ENCODE data around the gene KIF21A.
A peak's percentile ranks its signal among the peaks of the same experiment; 100 is the strongest.

Gene KIF21A

GRCh38 chr12:39448038-39448437 is 5.1 kb upstream of the KIF21A start:
- Histone ChIP-seq H4K20me1 (ENCODE audit: insufficient read depth, low read length) (no peaks in the 10 kb centered on the region), H3K4me1 (ENCODE audit: low read length) (peaks cover 6% of the 10 kb centered on the region; the same call in 1 of the 2 replicates), H3K27ac (ENCODE audit: low read length) (no peak overlapping the region), H3K9ac (ENCODE audit: low read length) (no peak overlapping the region), H3K4me3 (ENCODE audit: low read length) (no peak overlapping the region), H3K79me2 (ENCODE audit: low read length) (no peaks in the 10 kb centered on the region), H3K9me3 (ENCODE audit: insufficient read depth, low read length) (no peaks in the 10 kb centered on the region), H2AFZ (ENCODE audit: low read depth, low read length) (0 out of 2 replicates have a peak overlapping the region, but pooled peaks have one; percentile 34), H3K4me2 (ENCODE audit: low read length) (no peak overlapping the region), H3K36me3 (replicated peaks; ENCODE audit: low read depth, low read length) (no peaks in the 10 kb centered on the region), H3K27me3 (ENCODE audit: low read depth, low read length) (no peaks in the 10 kb centered on the region)
- TF ChIP-seq EZH2phosphoT487 (IDR thresholded peaks at IDR 0.05; ENCODE audit: low read depth) (no peak), CTCF (IDR thresholded peaks at IDR 0.05; ENCODE audit: low read depth, low read length) (no peak)

- peak overlapping the region; percentile 84 for H3K4me2 ChIP-seq (ENCODE audit: low read length)
Observed at GRCh38 chr12:39443929-39444209, 949 bp upstream of the KIF21A start.

DNA sequence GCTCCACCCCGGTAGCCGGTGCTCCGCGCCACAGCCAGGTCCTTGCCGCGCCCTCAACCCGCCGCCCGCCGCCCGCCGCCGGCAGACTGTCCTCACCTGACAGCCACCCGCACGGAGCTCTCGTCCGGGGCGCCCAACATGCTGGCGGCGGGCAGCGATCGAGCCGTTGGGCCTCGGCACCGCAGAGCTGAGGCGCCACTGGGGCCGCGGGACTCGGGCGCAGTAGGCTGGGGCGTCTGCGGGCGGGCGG is 164 bp downstream of the KIF21A start:
- Histone ChIP-seq H3K4me2 (ENCODE audit: low read length) (peak overlapping the region; percentile 84), H3K4me3 (ENCODE audit: low read length) (peak overlapping the region; percentile 88), H4K20me1 (ENCODE audit: insufficient read depth, low read length) (no peaks in the 10 kb centered on the region), H3K36me3 (replicated peaks; ENCODE audit: low read depth, low read length) (no peaks in the 10 kb centered on the region), H3K79me2 (ENCODE audit: low read length) (peaks cover 40% of the 10 kb centered on the region), H3K27me3 (ENCODE audit: low read depth, low read length) (no peaks in the 10 kb centered on the region), H3K27ac (ENCODE audit: low read length) (peak overlapping the region; percentile 65), H2AFZ (ENCODE audit: low read depth, low read length) (peak overlapping the region; percentile 88), H3K9ac (ENCODE audit: low read length) (peak overlapping the region; percentile 82), H3K4me1 (ENCODE audit: low read length) (peaks cover 28% of the 10 kb centered on the region), H3K9me3 (ENCODE audit: insufficient read depth, low read length) (no peaks in the 10 kb centered on the region)
- TF ChIP-seq EZH2phosphoT487 (IDR thresholded peaks at IDR 0.05; ENCODE audit: low read depth) (no peak), CTCF (IDR thresholded peaks at IDR 0.05; ENCODE audit: low read depth, low read length) (no peak)

More at GRCh38 chr12:39443929-39444209, 949 bp upstream of the KIF21A start:
- Histone ChIP-seq H3K4me1 (ENCODE audit: low read length) (peaks cover 26% of the 10 kb centered on the region), H3K27me3 (ENCODE audit: low read depth, low read length) (no peaks in the 10 kb centered on the region), H3K9ac (ENCODE audit: low read length) (peak overlapping the region; percentile 82), H4K20me1 (ENCODE audit: insufficient read depth, low read length) (no peaks in the 10 kb centered on the region), H3K4me3 (ENCODE audit: low read length) (peak overlapping the region; percentile 88), H3K27ac (ENCODE audit: low read length) (no peak overlapping the region), H3K79me2 (ENCODE audit: low read length) (peaks cover 32% of the 10 kb centered on the region), H3K9me3 (ENCODE audit: insufficient read depth, low read length) (no peaks in the 10 kb centered on the region), H3K36me3 (replicated peaks; ENCODE audit: low read depth, low read length) (no peaks in the 10 kb centered on the region), H2AFZ (ENCODE audit: low read depth, low read length) (peak overlapping the region; percentile 78)
- TF ChIP-seq CTCF (IDR thresholded peaks at IDR 0.05; ENCODE audit: low read depth, low read length) (no peak), EZH2phosphoT487 (IDR thresholded peaks at IDR 0.05; ENCODE audit: low read depth) (no peak)

DNA sequence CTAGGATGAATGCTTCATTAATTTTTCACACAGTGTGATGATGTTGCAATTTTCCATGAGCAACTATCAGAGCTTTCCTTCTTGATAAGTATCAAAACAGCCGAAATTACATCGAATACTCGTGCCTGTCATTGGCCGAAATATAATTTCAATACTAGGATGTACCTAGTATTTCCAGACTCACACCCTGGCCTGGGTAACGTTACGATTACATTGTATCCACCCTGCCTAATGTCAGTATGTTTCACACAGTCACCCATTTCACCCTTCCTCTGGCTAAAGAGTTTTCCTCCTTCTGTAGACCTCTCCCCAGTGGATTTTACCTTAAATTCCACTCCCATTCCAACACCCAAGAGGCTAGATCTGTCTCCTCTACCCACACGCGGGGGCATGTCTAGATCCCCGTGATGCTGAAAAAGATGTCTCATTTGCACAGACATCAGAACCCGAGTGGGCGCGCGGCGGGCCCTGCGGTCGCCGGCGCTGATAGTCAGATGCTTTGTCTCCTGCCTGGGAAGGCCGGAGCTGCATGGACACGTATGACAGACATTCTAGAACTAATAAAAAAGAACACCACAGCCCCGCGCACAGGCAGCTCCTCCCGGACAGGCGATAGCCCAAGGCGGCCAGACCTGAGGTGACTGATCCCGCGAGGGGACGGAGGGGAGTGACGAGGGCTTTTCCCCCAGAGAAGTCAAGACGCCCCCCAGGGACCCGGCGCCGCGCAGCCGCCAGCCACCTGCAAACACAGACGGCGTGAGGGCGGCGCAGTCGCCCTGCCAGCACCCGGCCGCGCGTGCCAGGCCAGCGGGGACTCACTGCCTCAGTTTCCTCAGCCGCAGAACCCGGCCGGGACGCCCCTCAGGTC is 723 bp downstream of the KIF21A start:
- H3K79me2 ChIP-seq (ENCODE audit: low read length): peaks cover 45% of the 10 kb centered on the region
- peak overlapping the region; percentile 88 for H2AFZ ChIP-seq (ENCODE audit: low read depth, low read length)

More for the DNA sequence above, 723 bp downstream of the KIF21A start:
- H3K9ac ChIP-seq (ENCODE audit: low read length): peak overlapping the region; percentile 82
- no peaks in the 10 kb centered on the region for H3K9me3 ChIP-seq (ENCODE audit: insufficient read depth, low read length)
- no peak for TF ChIP-seq EZH2phosphoT487 (IDR thresholded peaks at IDR 0.05; ENCODE audit: low read depth)
- no peak for TF ChIP-seq CTCF (IDR thresholded peaks at IDR 0.05; ENCODE audit: low read depth, low read length)
- H3K36me3 ChIP-seq (replicated peaks; ENCODE audit: low read depth, low read length): no peaks in the 10 kb centered on the region
- peak overlapping the region; percentile 84 for H3K4me2 ChIP-seq (ENCODE audit: low read length)
- peaks cover 28% of the 10 kb centered on the region for H3K4me1 ChIP-seq (ENCODE audit: low read length)
- peak overlapping the region; percentile 65 for H3K27ac ChIP-seq (ENCODE audit: low read length)
- no peaks in the 10 kb centered on the region for H3K27me3 ChIP-seq (ENCODE audit: low read depth, low read length)
- peak overlapping the region; percentile 88 for H3K4me3 ChIP-seq (ENCODE audit: low read length)
- H4K20me1 ChIP-seq (ENCODE audit: insufficient read depth, low read length): no peaks in the 10 kb centered on the region
